Neural cell (in vitro differentiated cells): ENCODE data around the gene KNL1. TPM values are rescaled to one million over a fixed set of nuclear protein-coding genes. Genes with fewer than 3 reads are reported as not detected.

Experiments
- H2AFZ ChIP-seq: fragments of 200-600, 300-800 bp; sonication (generic), shearing (Covaris generic); 2 replicates; pipeline ENCODE4 v1.6.0; 2014; ENCODE audit warnings: low read depth, mild to moderate bottlenecking, antibody characterized with exemption, low read length, moderate library complexity
- H3F3A ChIP-seq: fragments of 200-600 bp; shearing (Covaris generic); 2 replicates; pipeline ENCODE4 v1.6.1; 2016; ENCODE audit warnings: mild to moderate bottlenecking, moderate library complexity, mixed read lengths, antibody characterized with exemption, low read length; ENCODE audit not compliant: insufficient read depth, poor library complexity, severe bottlenecking
- H3K27ac ChIP-seq: fragments of 200-600, 300-800 bp; sonication (generic), shearing (Covaris generic); 2 replicates; pipeline ENCODE4 v1.5.1; 2014; ENCODE audit warnings: mild to moderate bottlenecking, low read length, moderate library complexity
- H3K27me3 ChIP-seq: fragments of 300-800, 200-600 bp; sonication (generic), shearing (Covaris generic); 2 replicates; pipeline ENCODE4 v1.6.0; 2014; ENCODE audit warnings: mild to moderate bottlenecking, low read depth, low read length, moderate library complexity; ENCODE audit not compliant: insufficient read depth
- H3K36me3 ChIP-seq: fragments of 300-800, 200-600 bp; sonication (generic), shearing (Covaris generic); 2 replicates; pipeline ENCODE4 v1.5.1; 2014; ENCODE audit warnings: mild to moderate bottlenecking, antibody characterized with exemption, low read length, moderate library complexity; ENCODE audit not compliant: insufficient read depth
- H3K4me2 ChIP-seq: fragments of 300-800, 200-600 bp; sonication (generic), shearing (Covaris generic); 2 replicates; pipeline ENCODE4 v1.6.0; 2014; ENCODE audit warnings: mild to moderate bottlenecking, low read length
- H3K4me3 ChIP-seq: fragments of 300-800, 200-600 bp; sonication (generic), shearing (Covaris generic); 2 replicates; pipeline ENCODE4 v1.5.1; 2014; ENCODE audit warnings: mild to moderate bottlenecking, low read length, moderate library complexity
- H3K79me2 ChIP-seq: fragments of 200-600 bp; shearing (Covaris generic); replicated peaks from 2 replicates; pipeline ENCODE4 v1.6.0; 2014; ENCODE audit warnings: mild to moderate bottlenecking, low read length, moderate library complexity; ENCODE audit not compliant: insufficient read depth
- H3K9ac ChIP-seq: fragments of 300-800, 200-600 bp; sonication (generic), shearing (Covaris generic); 2 replicates; pipeline ENCODE4 v1.6.1; 2016; ENCODE audit warnings: mild to moderate bottlenecking, low read length, mixed read lengths
- H3K9me2 ChIP-seq: fragments of 200-600 bp; shearing (Covaris generic); 2 replicates; pipeline ENCODE4 v1.6.1; 2016; ENCODE audit warnings: mild to moderate bottlenecking, low read length, mixed read lengths; ENCODE audit not compliant: insufficient read depth
- H3K9me3 ChIP-seq: fragments of 200-600, 300-800 bp; sonication (generic), shearing (Covaris generic); 2 replicates; pipeline ENCODE4 v1.6.1; 2016; ENCODE audit warnings: mild to moderate bottlenecking, mixed run types, low read length, moderate library complexity, mixed read lengths
- H4K20me1 ChIP-seq: fragments of 200-600 bp; shearing (Covaris generic); 2 replicates; pipeline ENCODE4 v1.6.1; 2016; ENCODE audit warnings: mild to moderate bottlenecking, mixed run types; ENCODE audit not compliant: insufficient read depth
- CTCF ChIP-seq: fragments of 450-650 bp; IDR thresholded peaks from 2 replicates; pipeline ENCODE4 v1.5.1; 2014; ENCODE audit warnings: antibody characterized with exemption, mild to moderate bottlenecking, moderate library complexity; ENCODE audit not compliant: poor library complexity, severe bottlenecking
- EP300 ChIP-seq: fragments of 450-650 bp; conservative IDR thresholded peaks from 2 replicates; pipeline ENCODE4 v1.6.1; 2014; ENCODE audit warnings: antibody characterized with exemption, mild to moderate bottlenecking, moderate library complexity; ENCODE audit not compliant: poor library complexity, severe bottlenecking
- EZH2 ChIP-seq: fragments of 200-600, 300-800 bp; shearing (Covaris generic), sonication (generic); IDR thresholded peaks from 2 replicates; pipeline ENCODE4 v1.6.1; 2014; ENCODE audit warnings: antibody characterized with exemption, low read length, borderline replicate concordance, mild to moderate bottlenecking; ENCODE audit not compliant: insufficient read depth, poor library complexity, severe bottlenecking
- MXI1 ChIP-seq: fragments of 450-650 bp; conservative IDR thresholded peaks from 2 replicates; pipeline ENCODE4 v1.6.1; 2014; ENCODE audit warnings: antibody characterized with exemption, mild to moderate bottlenecking; ENCODE audit not compliant: poor library complexity, severe bottlenecking
- POLR2AphosphoS5 ChIP-seq: IDR thresholded peaks from 2 replicates; pipeline ENCODE4 v1.6.1; 2012
- RAD21 ChIP-seq: fragments of 450-650 bp; conservative IDR thresholded peaks from 2 replicates; pipeline ENCODE4 v1.6.1; 2014; ENCODE audit warnings: antibody characterized with exemption, mild to moderate bottlenecking, moderate library complexity
- SMC3 ChIP-seq: fragments of 450-650 bp; conservative IDR thresholded peaks from 2 replicates; pipeline ENCODE4 v1.6.1; 2014; ENCODE audit warnings: antibody characterized with exemption, mild to moderate bottlenecking, moderate library complexity; ENCODE audit not compliant: poor library complexity
- TAF1 ChIP-seq: IDR thresholded peaks from 2 replicates; pipeline ENCODE4 v1.6.1; 2012; ENCODE audit warnings: low read depth
- polyA plus RNA-seq: library from polyadenylated mRNA; depleted of rRNA; stranded (reverse); fragments of >200 nt; gene quantifications from 2 replicates; pipeline ENCODE4 v1.2.3, GENCODE V29; 2014
- TF ChIP-seq, protein P1 (sequence below): IDR thresholded peaks from 2 replicates; pipeline ENCODE4 v1.6.1; 2012; ENCODE audit warnings: borderline replicate concordance

KNL1 gene
- polyA plus RNA-seq, 1 donor from 2014 or later: 2.4 TPM

- no peak overlapping the region for H3K9ac ChIP-seq
- TF ChIP-seq RAD21: no peak
- TF ChIP-seq EZH2: no peak
- TF ChIP-seq, protein P1, sequence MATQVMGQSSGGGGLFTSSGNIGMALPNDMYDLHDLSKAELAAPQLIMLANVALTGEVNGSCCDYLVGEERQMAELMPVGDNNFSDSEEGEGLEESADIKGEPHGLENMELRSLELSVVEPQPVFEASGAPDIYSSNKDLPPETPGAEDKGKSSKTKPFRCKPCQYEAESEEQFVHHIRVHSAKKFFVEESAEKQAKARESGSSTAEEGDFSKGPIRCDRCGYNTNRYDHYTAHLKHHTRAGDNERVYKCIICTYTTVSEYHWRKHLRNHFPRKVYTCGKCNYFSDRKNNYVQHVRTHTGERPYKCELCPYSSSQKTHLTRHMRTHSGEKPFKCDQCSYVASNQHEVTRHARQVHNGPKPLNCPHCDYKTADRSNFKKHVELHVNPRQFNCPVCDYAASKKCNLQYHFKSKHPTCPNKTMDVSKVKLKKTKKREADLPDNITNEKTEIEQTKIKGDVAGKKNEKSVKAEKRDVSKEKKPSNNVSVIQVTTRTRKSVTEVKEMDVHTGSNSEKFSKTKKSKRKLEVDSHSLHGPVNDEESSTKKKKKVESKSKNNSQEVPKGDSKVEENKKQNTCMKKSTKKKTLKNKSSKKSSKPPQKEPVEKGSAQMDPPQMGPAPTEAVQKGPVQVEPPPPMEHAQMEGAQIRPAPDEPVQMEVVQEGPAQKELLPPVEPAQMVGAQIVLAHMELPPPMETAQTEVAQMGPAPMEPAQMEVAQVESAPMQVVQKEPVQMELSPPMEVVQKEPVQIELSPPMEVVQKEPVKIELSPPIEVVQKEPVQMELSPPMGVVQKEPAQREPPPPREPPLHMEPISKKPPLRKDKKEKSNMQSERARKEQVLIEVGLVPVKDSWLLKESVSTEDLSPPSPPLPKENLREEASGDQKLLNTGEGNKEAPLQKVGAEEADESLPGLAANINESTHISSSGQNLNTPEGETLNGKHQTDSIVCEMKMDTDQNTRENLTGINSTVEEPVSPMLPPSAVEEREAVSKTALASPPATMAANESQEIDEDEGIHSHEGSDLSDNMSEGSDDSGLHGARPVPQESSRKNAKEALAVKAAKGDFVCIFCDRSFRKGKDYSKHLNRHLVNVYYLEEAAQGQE: no peak
- TF ChIP-seq CTCF: no peak
- TF ChIP-seq EP300: no peak
- no peak for TF ChIP-seq POLR2AphosphoS5
- TF ChIP-seq SMC3: no peak
- TF ChIP-seq TAF1: no peak
- TF ChIP-seq MXI1: no peak
Measured at GRCh38 chr15:40562691-40563090, 31.4 kb upstream of the KNL1 start.

DNA sequence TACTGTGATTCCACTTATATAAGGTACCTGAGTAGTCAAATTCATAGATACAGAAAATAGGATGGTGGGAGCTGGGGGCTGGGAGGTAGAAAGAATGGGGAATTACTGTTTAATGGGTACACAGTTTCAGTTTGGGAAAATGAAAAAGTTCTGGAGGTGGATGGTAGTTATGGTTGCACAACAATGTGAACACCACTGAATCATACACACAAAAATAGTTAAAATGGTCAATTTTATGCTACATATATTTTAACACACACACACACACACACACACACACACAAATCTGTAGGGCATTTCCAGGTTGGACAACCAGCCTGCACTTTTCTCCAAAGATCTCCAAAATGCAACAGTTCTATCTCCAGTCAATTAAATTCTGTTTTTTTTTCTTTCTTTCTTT lies 30.6 kb upstream of the KNL1 start:
- no peak overlapping the region for H2AFZ ChIP-seq
- no peaks in the 10 kb centered on the region for H3K27me3 ChIP-seq
- no peaks in the 10 kb centered on the region for H3K9me2 ChIP-seq
- H3K27ac ChIP-seq: no peak overlapping the region
- H3K4me3 ChIP-seq: peak overlapping the region; percentile 73
- TF ChIP-seq SMC3 (no peak), POLR2AphosphoS5 (no peak), RAD21 (no peak), CTCF (no peak), EZH2 (no peak)
- TF ChIP-seq, protein P1: no peak
- H3K9ac ChIP-seq: no peak overlapping the region
- no peaks in the 10 kb centered on the region for H4K20me1 ChIP-seq
- H3K36me3 ChIP-seq: no peaks in the 10 kb centered on the region
- H3K9me3 ChIP-seq: no peaks in the 10 kb centered on the region
- H3F3A ChIP-seq: no peaks in the 10 kb centered on the region
- H3K4me2 ChIP-seq: no peak overlapping the region
- H3K79me2 ChIP-seq: no peaks in the 10 kb centered on the region

More at GRCh38 chr15:40562691-40563090, 31.4 kb upstream of the KNL1 start:
- no peak overlapping the region for H2AFZ ChIP-seq
- H3K36me3 ChIP-seq: no peaks in the 10 kb centered on the region
- no peak overlapping the region for H3K4me3 ChIP-seq
- H3K79me2 ChIP-seq: no peaks in the 10 kb centered on the region
- H3K27ac ChIP-seq: no peak overlapping the region
- H3K9me3 ChIP-seq: no peaks in the 10 kb centered on the region
- H3K27me3 ChIP-seq: no peaks in the 10 kb centered on the region
- no peak overlapping the region for H3K4me2 ChIP-seq
- H3K9me2 ChIP-seq: no peaks in the 10 kb centered on the region
- H3F3A ChIP-seq: no peaks in the 10 kb centered on the region
- H4K20me1 ChIP-seq: no peaks in the 10 kb centered on the region
